GM23338 (cell line): Measurements from ENCODE around the gene LY86. TPM values are rescaled to one million over a fixed set of nuclear protein-coding genes. Genes with fewer than 3 reads are reported as not detected.
A peak's percentile ranks its signal among the peaks of the same experiment; 100 is the strongest.

Experiments used
- ATAC-seq: fragments of 200-7000 bp; cut with Tn5 transposase; 3 replicates; pipeline ENCODE4 v1.9.1; 2020
- DNase-seq: peaks from one replicate; pipeline ENCODE4 v3.0.0-alpha.2; 2015; ENCODE audit warnings: low spot score
- H2AFZ ChIP-seq: fragments of 200-600 bp; sonication (generic); 2 replicates; pipeline ENCODE4 v1.8.0; 2016; ENCODE audit warnings: antibody characterized with exemption, mild to moderate bottlenecking, moderate library complexity
- H3F3A ChIP-seq: fragments of 200-600 bp; sonication (generic); replicated peaks from 2 replicates; pipeline ENCODE4 v1.8.0; 2017; ENCODE audit warnings: antibody characterized with exemption, mixed run types, low read depth
- H3K27ac ChIP-seq: fragments of 200-600 bp; sonication (generic); 2 replicates; pipeline ENCODE4 v1.6.1; 2016; ENCODE audit warnings: low read depth
- H3K27me3 ChIP-seq: fragments of 200-600 bp; sonication (generic); 2 replicates; pipeline ENCODE4 v1.8.0; 2016; ENCODE audit warnings: mild to moderate bottlenecking, mixed run types, moderate library complexity; ENCODE audit not compliant: insufficient read depth
- H3K36me3 ChIP-seq: fragments of 200-600 bp; sonication (generic); 2 replicates; pipeline ENCODE4 v1.8.0; 2016; ENCODE audit warnings: mild to moderate bottlenecking; ENCODE audit not compliant: insufficient read depth
- H3K4me1 ChIP-seq: fragments of 200-600 bp; sonication (generic); 2 replicates; pipeline ENCODE4 v1.8.0; 2016; ENCODE audit warnings: mild to moderate bottlenecking, moderate library complexity; ENCODE audit not compliant: insufficient read depth
- H3K4me2 ChIP-seq: fragments of 200-600 bp; sonication (generic); 2 replicates; pipeline ENCODE4 v1.7.1; 2017; ENCODE audit warnings: mixed run types
- H3K4me3 ChIP-seq: fragments of 200-600 bp; sonication (generic); 2 replicates; pipeline ENCODE4 v1.6.1; 2016; ENCODE audit warnings: mixed run types
- H3K79me2 ChIP-seq: fragments of 200-600 bp; sonication (generic); replicated peaks from 2 replicates; pipeline ENCODE4 v1.8.0; 2017; ENCODE audit warnings: mild to moderate bottlenecking; ENCODE audit not compliant: insufficient read depth
- H3K9me2 ChIP-seq: fragments of 200-600 bp; sonication (generic); 2 replicates; pipeline ENCODE4 v1.8.0; 2017; ENCODE audit not compliant: insufficient read depth
- H4K20me1 ChIP-seq: fragments of 200-600 bp; sonication (generic); replicated peaks from 2 replicates; pipeline ENCODE4 v1.8.0; 2017; ENCODE audit warnings: mild to moderate bottlenecking; ENCODE audit not compliant: insufficient read depth
- H3K27ac Mint-ChIP-seq: 2 replicates; pipeline ENCODE4 v1.8.0; 2020; ENCODE audit warnings: inconsistent platforms, mild to moderate bottlenecking, moderate library complexity, mixed read lengths
- H3K27me3 Mint-ChIP-seq: 3 replicates; pipeline ENCODE4 v1.8.0; 2022; ENCODE audit warnings: low read depth, mild to moderate bottlenecking, moderate library complexity, mixed read lengths, inconsistent platforms; ENCODE audit not compliant: insufficient read depth, poor library complexity
- H3K36me3 Mint-ChIP-seq: 3 replicates; pipeline ENCODE4 v1.8.0; 2021; ENCODE audit warnings: low read depth, mild to moderate bottlenecking, inconsistent platforms, moderate library complexity, mixed read lengths
- H3K4me1 Mint-ChIP-seq: 3 replicates; pipeline ENCODE4 v1.8.0; 2020; ENCODE audit warnings: mild to moderate bottlenecking, inconsistent platforms, mixed read lengths
- H3K4me3 Mint-ChIP-seq: 3 replicates; pipeline ENCODE4 v1.8.0; 2021; ENCODE audit warnings: moderate library complexity, mild to moderate bottlenecking, inconsistent platforms, mixed read lengths
- H3K9me3 Mint-ChIP-seq: 3 replicates; pipeline ENCODE4 v1.8.0; 2020; ENCODE audit warnings: moderate library complexity, mild to moderate bottlenecking, inconsistent platforms, mixed read lengths
- CREB1 ChIP-seq: fragments of 250-450 bp; sonication (Bioruptor Pico); IDR thresholded peaks from 2 replicates; pipeline ENCODE4 v1.5.0; 2020; ENCODE audit warnings: low read depth, mild to moderate bottlenecking, moderate library complexity
- CTCF ChIP-seq, 2 experiments: fragments of 200-600 bp in 1 of 2; sonication (generic) in 1 of 2; conservative IDR thresholded peaks; 2 replicates each; pipeline versions ENCODE4 v1.5.1 to v1.6.1; 2016 to 2017; ENCODE audit warnings: antibody characterized with exemption in 2 of 2, low read depth in 2 of 2, mild to moderate bottlenecking in 2 of 2, moderate library complexity in 1 of 2
- ETS1 ChIP-seq: IDR thresholded peaks from 2 replicates; pipeline ENCODE4 v1.6.1; 2016; ENCODE audit warnings: antibody characterized with exemption
- EZH2 ChIP-seq: fragments of 200-600 bp; sonication (generic); IDR thresholded peaks from one replicate; pipeline ENCODE4 v1.8.0; 2017; ENCODE audit warnings: antibody characterized with exemption, mild to moderate bottlenecking, low read depth; ENCODE audit not compliant: unreplicated experiment
- EZH2phosphoT487 ChIP-seq: fragments of 200-600 bp; sonication (generic); IDR thresholded peaks from one replicate; pipeline ENCODE4 v1.8.1; 2018; ENCODE audit warnings: antibody characterized with exemption; ENCODE audit not compliant: unreplicated experiment
- JUNB ChIP-seq: IDR thresholded peaks from one replicate; pipeline ENCODE4 v1.6.1; 2016; ENCODE audit warnings: antibody characterized with exemption; ENCODE audit not compliant: unreplicated experiment
- NANOG ChIP-seq: IDR thresholded peaks from 2 replicates; pipeline ENCODE4 v1.6.1; 2016; ENCODE audit warnings: antibody characterized with exemption, borderline replicate concordance
- POLR2AphosphoS5 ChIP-seq: IDR thresholded peaks from 2 replicates; pipeline ENCODE4 v1.6.1; 2016; ENCODE audit warnings: antibody characterized with exemption, low read depth
- REST ChIP-seq: IDR thresholded peaks from one replicate; pipeline ENCODE4 v1.6.1; 2018; ENCODE audit warnings: antibody characterized with exemption; ENCODE audit not compliant: unreplicated experiment
- STAT1 ChIP-seq: IDR thresholded peaks from one replicate; pipeline ENCODE4 v1.6.1; 2016; ENCODE audit warnings: antibody characterized with exemption; ENCODE audit not compliant: unreplicated experiment
- ZNF114 ChIP-seq: fragments of 250-450 bp; sonication (Bioruptor Pico); IDR thresholded peaks from 2 replicates; pipeline ENCODE4 v1.5.0; 2020; ENCODE audit warnings: mild to moderate bottlenecking, moderate library complexity
- ZNF331 ChIP-seq: fragments of 250-450 bp; sonication (Bioruptor Pico); IDR thresholded peaks from 2 replicates; pipeline ENCODE4 v1.5.0; 2020; ENCODE audit warnings: low read depth, mild to moderate bottlenecking, moderate library complexity
- polyA plus RNA-seq: library from polyadenylated mRNA; unstranded; fragments of >200 nt; fragmentation: Nextera tagmentation; extraction: Ambion mirVana; gene quantifications from 2 replicates; pipeline ENCODE4 v1.2.1, GENCODE V29; 2016
- total RNA-seq: library from RNA; depleted of rRNA; stranded (reverse); fragments of >200 nt; shearing (Covaris generic); gene quantifications from 2 replicates; pipeline ENCODE4 v1.2.3, GENCODE V29; 2014

LY86 gene
- total and polyA plus RNA-seq, 2 experiments from 2014 or later, result 0.29 TPM; not detected in 1

- Histone ChIP-seq H3F3A (no peaks in the 10 kb centered on the region), H3K27me3 (no peaks in the 10 kb centered on the region), H3K4me3 (no peak overlapping the region), H3K9me2 (peaks cover 5% of the 10 kb centered on the region; the same call in 1 of the 2 replicates), H4K20me1 (no peaks in the 10 kb centered on the region), H3K4me1 (peaks cover 12% of the 10 kb centered on the region; the same call in 1 of the 2 replicates), H2AFZ (no peak overlapping the region; the same call in 1 of the 2 replicates), H3K4me2 (no peak overlapping the region), H3K36me3 (no peaks in the 10 kb centered on the region), H3K27ac (no peak overlapping the region), H3K79me2 (no peaks in the 10 kb centered on the region)
- DNase-seq, result no peak
- TF ChIP-seq ZNF331 (CRISPR knock-in tag) (no peak), NANOG (no peak), CTCF (conservative IDR thresholded peaks at IDR 0.05; ENCODE audit: low read depth in 2 of 2) (no peak), EZH2phosphoT487 (no peak), STAT1 (no peak), POLR2AphosphoS5 (no peak), JUNB (no peak), ETS1 (no peak)
- no peak for ATAC-seq
- Mint-ChIP-seq H3K27me3 (peaks cover 8% of the 10 kb centered on the region), H3K4me1 (peaks cover 30% of the 10 kb centered on the region), H3K9me3 (no peaks in the 10 kb centered on the region; the same call in 2 of the 3 replicates), H3K27ac (no peak overlapping the region), H3K36me3 (peaks cover 2% of the 10 kb centered on the region; the same call in 1 of the 3 replicates), H3K4me3 (no peak overlapping the region)
Observed at GRCh38 chr6:6634735-6635075, 46.2 kb downstream of the LY86 start.

- H3K27me3 Mint-ChIP-seq, result peaks cover 8% of the 10 kb centered on the region
Observed at GRCh38 chr6:6635291-6635690, 46.8 kb downstream of the LY86 start.

More at GRCh38 chr6:6635291-6635690, 46.8 kb downstream of the LY86 start:
- Histone ChIP-seq H3K9me2 (peaks cover 5% of the 10 kb centered on the region; the same call in 1 of the 2 replicates), H3K4me3 (no peak overlapping the region), H3K27ac (no peak overlapping the region), H2AFZ (peak overlapping the region; percentile 72; the same call in 1 of the 2 replicates), H3K4me2 (no peak overlapping the region), H3K79me2 (no peaks in the 10 kb centered on the region), H3K4me1 (peaks cover 12% of the 10 kb centered on the region; the same call in 1 of the 2 replicates), H3K36me3 (no peaks in the 10 kb centered on the region), H3F3A (no peaks in the 10 kb centered on the region), H4K20me1 (no peaks in the 10 kb centered on the region), H3K27me3 (no peaks in the 10 kb centered on the region)
- DNase-seq (no peak), ATAC-seq (no peak)
- H3K27ac Mint-ChIP-seq, result no peak overlapping the region; the same call in 1 of the 2 replicates
- peaks cover 30% of the 10 kb centered on the region for H3K4me1 Mint-ChIP-seq
- peaks cover 2% of the 10 kb centered on the region; the same call in 1 of the 3 replicates for H3K36me3 Mint-ChIP-seq
- H3K9me3 Mint-ChIP-seq, result no peaks in the 10 kb centered on the region; the same call in 2 of the 3 replicates
- TF ChIP-seq NANOG, result no peak
- TF ChIP-seq REST, result no peak
- no peak for TF ChIP-seq JUNB
- TF ChIP-seq STAT1, result no peak
- TF ChIP-seq POLR2AphosphoS5, result no peak
- no peak for TF ChIP-seq ZNF331 (CRISPR knock-in tag)
- no peak for TF ChIP-seq CREB1 (CRISPR knock-in tag)
- no peak for TF ChIP-seq ETS1
- no peak for TF ChIP-seq ZNF114 (CRISPR knock-in tag)
- no peak for TF ChIP-seq EZH2
- no peak for TF ChIP-seq EZH2phosphoT487
- no peak for TF ChIP-seq CTCF (conservative IDR thresholded peaks at IDR 0.05; ENCODE audit: low read depth in 2 of 2)
- H3K4me3 Mint-ChIP-seq, result no peak overlapping the region
